ENCODE data around the gene PPP1R1B. TPM values are rescaled to one million over a fixed set of nuclear protein-coding genes. Genes with fewer than 3 reads are reported as not detected.
A peak's percentile ranks its signal among the peaks of the same experiment; 100 is the strongest.

Gene PPP1R1B
- total and polyA plus RNA-seq, 9 of the 15 experiments (the other 6 are each of a cell fraction or from before 2014, with no cell fraction given): 0.07 to 0.18 (median 0.10) TPM; not detected in 4

DNA sequence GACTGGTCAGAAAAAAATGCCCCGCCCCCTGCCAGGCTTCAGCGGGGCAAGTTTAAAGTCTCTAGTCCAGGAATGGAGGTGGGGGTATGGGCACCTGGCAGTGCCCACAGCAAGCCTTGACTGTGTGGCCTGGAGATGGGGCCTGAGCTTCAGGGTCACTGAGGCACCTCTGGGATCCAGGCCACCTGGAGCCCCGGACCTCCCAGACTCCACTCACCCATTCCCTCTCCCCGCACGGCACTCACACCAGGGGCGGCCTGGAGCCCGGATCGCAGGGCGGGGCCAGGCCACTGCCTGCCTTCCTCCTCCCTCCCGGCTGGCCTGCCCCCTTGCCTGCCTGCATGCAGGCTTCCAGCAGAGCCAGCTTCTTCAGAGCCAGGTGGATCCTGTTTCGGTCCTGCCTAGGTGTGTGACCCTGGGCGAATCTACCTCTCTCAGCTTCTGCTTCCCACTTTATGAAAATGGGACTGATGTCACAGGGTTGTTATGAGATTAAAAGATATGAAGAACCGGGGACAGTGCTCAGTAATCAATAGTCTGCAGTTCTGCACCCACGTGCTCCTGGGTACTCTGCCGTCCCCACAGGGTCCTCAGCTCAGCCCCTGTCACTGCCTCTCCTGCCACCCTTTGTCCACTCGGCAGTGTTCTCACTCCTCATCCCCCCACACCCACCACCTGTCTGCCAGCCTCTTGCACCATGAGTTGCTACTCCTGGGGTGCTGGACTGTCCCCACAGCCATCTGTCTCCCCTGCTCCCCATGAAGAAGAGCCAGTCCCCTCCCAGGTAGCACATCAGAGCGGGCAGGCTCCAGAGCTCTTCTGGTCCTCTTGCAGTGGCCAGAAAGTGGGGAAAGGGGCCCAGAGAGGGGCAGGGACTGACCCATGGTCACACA is 37.2 kb downstream of the PPP1R1B start (continued):
- TF ChIP-seq MNT (conservative IDR thresholded peaks at IDR 0.05) (peak in 1 of 2 experiments; percentile 58; a peak in 3 of 4 replicates), ARHGAP35 (IDR thresholded peaks at IDR 0.05; ENCODE audit: partially characterized antibody) (no peak), ZZZ3 (IDR thresholded peaks at IDR 0.05) (no peak), ZC3H11A (IDR thresholded peaks at IDR 0.05; ENCODE audit: low read depth, low read length) (no peak), BCOR (IDR thresholded peaks at IDR 0.05) (peak; percentile 65), MAZ (CRISPR knock-in tag; conservative IDR thresholded peaks at IDR 0.05 in 1 of 2, IDR thresholded peaks at IDR 0.05 in 1 of 2) (peak in 1 of 2 experiments; percentile 83; a peak in 2 of 4 replicates), MYC (IDR thresholded peaks at IDR 0.05; ENCODE audit: low read depth, low read length) (0 out of 2 replicates have a peak, but pooled peaks have one; percentile 11), MYC (CRISPR knock-in tag; IDR thresholded peaks at IDR 0.05; ENCODE audit: borderline replicate concordance, low read depth) (no peak), MXI1 (IDR thresholded peaks at IDR 0.05; ENCODE audit: low read depth, low read length) (no peak), SUPT5H (IDR thresholded peaks at IDR 0.05) (0 out of 2 replicates have a peak, but pooled peaks have one; percentile 53), LEF1 (IDR thresholded peaks at IDR 0.05) (no peak), ATF7 (IDR thresholded peaks at IDR 0.05) (0 out of 2 replicates have a peak, but pooled peaks have one; percentile 18), TRIM28 (IDR thresholded peaks at IDR 0.05) (0 out of 2 replicates have a peak, but pooled peaks have one; percentile 48), CCNT2 (IDR thresholded peaks at IDR 0.05; ENCODE audit: borderline replicate concordance, extremely low read depth, insufficient read length, low read depth, low read length) (peak; percentile 18), MTA3 (IDR thresholded peaks at IDR 0.05; ENCODE audit: borderline replicate concordance) (0 out of 2 replicates have a peak, but pooled peaks have one; percentile 39), KHSRP (IDR thresholded peaks at IDR 0.05) (no peak)
